Astrocyte of the spinal cord (primary cell): ENCODE measurements around the gene IGFBP5.

ENCODE experiments used
- DNase-seq: peaks from one replicate; pipeline ENCODE4 v3.0.0; 2011; ENCODE audit warnings: low read depth, low spot score
- H3K4me3 ChIP-seq: 2 replicates; pipeline ENCODE4 v1.5.1; 2011; ENCODE audit warnings: low read depth, mild to moderate bottlenecking, low read length, moderate library complexity
- CTCF ChIP-seq: IDR thresholded peaks from 2 replicates; pipeline ENCODE4 v1.5.1; 2012; ENCODE audit warnings: low read depth, mild to moderate bottlenecking, low read length, inconsistent platforms
- in situ Hi-C: cut with HindIII; loops from 2 replicates; pipeline ENCODE4 v1.10.0; 2017; ENCODE audit warnings: low sequenced_read_pairs

IGFBP5 gene

DNA sequence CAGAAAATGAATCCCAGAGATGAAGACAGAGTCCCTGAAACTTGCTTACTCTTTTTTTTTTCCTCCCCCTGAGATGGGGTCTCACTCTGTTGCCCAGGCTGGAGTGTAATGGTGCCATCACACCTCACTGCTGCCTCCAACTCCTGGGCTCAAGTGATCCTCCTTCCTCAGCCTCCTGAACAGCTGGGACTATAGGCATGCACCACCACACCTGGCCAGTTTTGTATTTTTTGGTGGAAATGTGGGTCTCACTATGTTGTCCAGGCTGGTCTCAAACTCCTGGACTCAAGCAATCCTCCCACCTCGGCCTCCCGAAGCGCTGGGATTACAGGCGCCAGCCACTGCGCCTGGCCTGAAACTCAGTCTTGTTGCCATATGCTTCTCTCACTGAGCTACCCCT lies 34.3 kb downstream of the IGFBP5 start:
- H3K4me3 ChIP-seq: no peak overlapping the region
- in situ Hi-C loops: no loop called here
- no peak for TF ChIP-seq CTCF
- DNase-seq: no peak

DNA sequence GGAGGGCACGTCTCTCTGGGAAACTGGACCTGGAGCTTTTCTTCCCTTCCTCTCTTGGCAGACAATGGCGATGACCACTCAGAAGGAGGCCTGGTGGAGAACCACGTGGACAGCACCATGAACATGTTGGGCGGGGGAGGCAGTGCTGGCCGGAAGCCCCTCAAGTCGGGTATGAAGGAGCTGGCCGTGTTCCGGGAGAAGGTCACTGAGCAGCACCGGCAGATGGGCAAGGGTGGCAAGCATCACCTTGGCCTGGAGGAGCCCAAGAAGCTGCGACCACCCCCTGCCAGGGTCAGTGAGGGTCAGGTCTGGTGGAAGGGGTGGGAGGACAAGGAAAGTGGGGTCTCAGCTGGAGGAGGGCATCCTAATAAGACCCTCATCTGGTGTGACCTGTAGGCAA lies 34.9 kb downstream of the IGFBP5 start:
- no peak for DNase-seq
- no peak overlapping the region for H3K4me3 ChIP-seq
- in situ Hi-C loops: no loop called here
- no peak for TF ChIP-seq CTCF

DNA sequence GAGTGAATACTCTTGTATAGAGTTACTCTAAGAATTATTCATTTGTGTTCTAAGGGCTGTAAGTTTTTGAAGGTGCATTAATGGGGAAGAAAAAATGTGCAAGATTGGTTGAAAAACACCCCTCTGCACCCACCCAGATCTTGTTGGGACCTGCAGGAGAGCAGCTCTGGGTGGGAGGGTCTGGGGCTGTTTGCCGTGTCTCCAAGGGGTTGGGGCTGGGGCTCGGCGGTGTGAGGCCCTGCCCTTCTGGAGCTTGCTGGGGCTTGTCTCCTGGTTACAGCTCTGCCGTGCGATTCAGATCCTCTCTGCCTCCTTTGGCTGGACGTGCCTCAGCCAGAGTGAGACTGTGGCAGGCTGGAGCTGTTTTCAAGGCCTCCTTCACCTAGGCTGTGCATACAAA lies 36.1 kb downstream of the IGFBP5 start:
- DNase-seq: no peak
- TF ChIP-seq CTCF: no peak
- in situ Hi-C loops: loop anchor here (10.0 kb wide), 1 partner anchor 144 kb away; no protein-coding TSS in a partner anchor
- no peak overlapping the region for H3K4me3 ChIP-seq

GRCh38 chr2:216658757-216659156 lies 36.6 kb downstream of the IGFBP5 start:
- in situ Hi-C loops: loop anchor here (10.0 kb wide), 1 partner anchor 144 kb away; no protein-coding TSS in a partner anchor
- no peak for TF ChIP-seq CTCF
- no peak for DNase-seq
- H3K4me3 ChIP-seq: no peak overlapping the region

GRCh38 chr2:216657980-216658379 lies 37.4 kb downstream of the IGFBP5 start:
- in situ Hi-C loops: loop anchor here (10.0 kb wide), 1 partner anchor 143 kb away; no protein-coding TSS in a partner anchor
- no peak for DNase-seq
- TF ChIP-seq CTCF: no peak
- H3K4me3 ChIP-seq: no peak overlapping the region

GRCh38 chr2:216657086-216657855 lies 38.1 kb downstream of the IGFBP5 start:
- DNase-seq: no peak

More at GRCh38 chr2:216657086-216657855, 38.1 kb downstream of the IGFBP5 start:
- TF ChIP-seq CTCF: no peak
- in situ Hi-C loops: loop anchor here (10.0 kb wide), 1 partner anchor 142 kb away; no protein-coding TSS in a partner anchor
- H3K4me3 ChIP-seq: no peak overlapping the region
